ENCODE results near the gene ARPC1A.
"Not testable (repeated sequence)": the region's sequence is repeated elsewhere in the genome, so short reads cannot be mapped to it uniquely, and the experiment has no call there.

The ARPC1A gene

DNA sequence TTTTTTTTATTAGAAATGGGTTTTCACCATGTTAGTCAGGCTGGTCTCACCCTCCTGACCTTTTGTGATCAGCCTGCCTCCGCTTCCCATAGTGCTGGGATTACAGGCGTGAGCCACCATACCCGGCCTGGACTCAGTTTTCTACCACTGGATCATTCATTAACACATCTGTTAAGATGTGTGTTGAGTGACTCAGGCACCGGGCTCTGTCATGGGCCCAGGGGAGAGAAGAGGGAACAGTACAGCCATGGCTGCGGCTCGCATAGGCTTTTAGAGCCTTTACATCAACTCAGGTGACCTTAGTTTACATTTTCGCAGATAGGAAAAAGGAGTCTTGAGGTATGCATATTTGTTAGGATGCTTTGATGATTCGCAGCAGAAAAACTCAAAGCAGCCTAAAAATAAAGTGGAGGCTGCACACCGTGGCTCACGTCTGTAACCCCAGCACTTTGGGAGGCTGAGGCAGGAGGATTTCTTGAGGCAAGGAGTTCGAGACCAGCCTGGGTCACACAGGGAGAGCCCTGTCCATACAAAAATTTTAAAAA is 45.8 kb downstream of the ARPC1A start:
- no peak for DNase-seq

GRCh38 chr7:99372275-99373090 is 46.8 kb downstream of the ARPC1A start:
- DNase-seq: no peak

- DNase-seq: no peak
Observed at GRCh38 chr7:99373091-99374066, 47.7 kb downstream of the ARPC1A start.

- peak; percentile 78 for DNase-seq
Observed at GRCh38 chr7:99374111-99375064, 48.7 kb downstream of the ARPC1A start, which contains the start of gene ARPC1B. Gene ARPC1B (plus strand): TSS chr7:99374730. CDS start chr7:99385715, 10,985 bp downstream.

DNA sequence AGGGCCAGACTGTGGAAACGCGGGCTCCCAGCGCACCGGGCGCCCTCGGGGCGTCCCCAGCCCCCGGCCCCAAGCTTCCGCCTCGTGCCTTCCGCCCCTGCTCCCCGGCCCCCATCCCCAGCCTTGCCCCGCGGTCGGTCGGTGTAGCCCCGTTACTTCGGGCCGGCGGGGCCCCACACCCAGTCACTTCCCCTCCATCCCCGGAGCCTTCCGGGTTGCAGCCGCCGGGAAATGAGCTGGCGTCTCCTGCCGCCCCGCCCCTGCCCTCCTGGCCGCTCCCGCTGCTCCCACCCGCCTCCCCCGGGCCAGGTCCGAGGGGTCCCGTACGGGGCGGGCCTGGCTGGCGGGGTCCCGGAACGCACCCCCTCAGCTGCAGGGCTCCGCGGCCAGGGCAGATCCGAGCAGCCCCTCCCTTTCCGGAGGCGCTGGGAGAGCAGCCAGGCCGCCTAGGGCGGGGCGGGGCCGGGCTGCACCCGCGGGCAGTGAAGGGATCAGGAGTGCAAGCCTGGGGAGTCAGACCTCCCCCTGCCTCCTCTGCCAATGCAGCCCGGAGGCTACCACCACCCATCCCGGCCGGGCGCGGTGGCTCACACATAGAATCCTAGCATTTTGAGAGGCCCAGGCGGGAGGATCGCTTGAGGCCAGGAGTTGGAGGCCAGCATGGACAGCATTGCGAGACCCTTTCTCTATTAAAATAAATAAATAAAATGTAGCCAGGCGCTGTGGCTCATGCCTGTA is 49.5 kb downstream of the ARPC1A start:
- peak; percentile 64 for DNase-seq

- peak; percentile 86 for DNase-seq
Observed at GRCh38 chr7:99379043-99379577, 53.4 kb downstream of the ARPC1A start.

DNA sequence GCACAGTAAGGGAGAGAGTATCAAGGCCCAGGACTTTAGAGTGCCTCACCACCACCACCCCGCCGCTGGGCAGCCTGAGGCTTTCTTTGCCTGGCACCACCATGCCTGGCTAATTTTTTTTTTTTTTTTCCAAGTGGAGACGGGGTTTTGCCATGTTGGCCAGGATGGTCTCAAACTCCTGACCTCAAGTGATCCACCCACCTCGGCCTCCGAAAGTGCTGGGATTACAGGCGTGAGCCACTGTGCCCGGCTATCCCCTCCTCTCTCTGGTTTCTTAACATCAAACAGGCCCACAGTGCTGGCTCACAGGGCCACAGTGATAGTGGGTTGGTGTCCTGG is 54.0 kb downstream of the ARPC1A start:
- DNase-seq: not testable (repeated sequence)

DNA sequence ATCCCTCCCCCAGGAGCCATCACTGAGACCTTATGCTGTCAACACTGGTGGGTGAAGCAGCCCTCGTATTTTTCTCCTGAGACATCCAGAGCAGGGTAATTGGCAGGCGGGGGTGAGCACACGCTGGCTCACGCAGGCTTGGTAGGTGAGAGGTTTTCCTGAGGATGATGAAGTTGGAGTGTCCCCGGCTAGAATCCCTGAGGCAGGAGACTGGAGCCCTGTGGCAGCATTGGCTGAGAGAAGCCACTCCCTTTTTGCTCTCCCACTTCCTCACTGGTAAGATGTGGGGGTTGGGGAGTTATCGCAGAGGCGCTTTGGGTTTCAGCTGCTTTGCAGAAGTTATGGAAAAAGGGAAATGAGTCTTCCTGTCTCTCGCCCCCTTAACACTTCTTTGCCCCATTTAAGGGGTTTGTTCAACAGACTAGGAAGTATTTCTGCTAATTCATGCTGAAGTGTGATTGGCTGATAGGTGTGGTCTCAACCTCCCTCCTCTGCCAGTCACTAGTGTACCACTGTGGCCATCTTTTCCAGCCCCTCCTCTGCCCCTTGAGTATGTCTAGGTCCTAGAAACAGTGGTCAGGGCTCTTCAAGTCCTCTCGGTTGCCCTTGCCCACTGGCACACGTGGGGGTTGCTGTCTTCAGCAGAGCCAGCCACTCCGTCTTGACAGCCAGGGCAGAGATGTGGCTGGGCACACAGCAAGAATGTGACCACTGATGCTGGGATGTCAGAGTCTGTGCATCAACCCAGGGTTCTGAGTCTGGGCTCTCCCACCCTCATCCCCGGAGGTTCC is 54.5 kb downstream of the ARPC1A start:
- DNase-seq: peak; percentile 62

GRCh38 chr7:99380823-99381663 is 55.3 kb downstream of the ARPC1A start:
- DNase-seq: peak; percentile 96

GRCh38 chr7:99381664-99382075 is 56.0 kb downstream of the ARPC1A start:
- no peak for DNase-seq

DNA sequence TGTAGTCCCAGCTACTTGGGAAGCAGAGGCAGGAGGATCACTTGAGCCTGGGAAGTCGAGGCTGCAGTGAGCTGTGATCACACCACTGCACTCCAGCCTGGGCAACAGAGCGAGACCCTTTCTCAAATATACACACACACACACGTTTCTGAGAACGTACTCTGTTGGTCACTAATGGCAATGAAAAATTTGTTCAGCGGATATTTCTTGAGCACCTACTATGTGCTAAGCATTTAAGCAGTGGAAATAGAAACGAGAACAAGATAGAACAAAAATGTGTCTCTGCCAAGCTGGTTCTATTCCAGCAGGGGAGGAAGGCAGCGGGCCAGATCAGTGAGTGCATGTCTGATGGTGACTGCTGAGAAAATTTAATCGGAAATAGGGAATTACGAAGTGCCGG is 57.5 kb downstream of the ARPC1A start:
- DNase-seq: no peak

DNA sequence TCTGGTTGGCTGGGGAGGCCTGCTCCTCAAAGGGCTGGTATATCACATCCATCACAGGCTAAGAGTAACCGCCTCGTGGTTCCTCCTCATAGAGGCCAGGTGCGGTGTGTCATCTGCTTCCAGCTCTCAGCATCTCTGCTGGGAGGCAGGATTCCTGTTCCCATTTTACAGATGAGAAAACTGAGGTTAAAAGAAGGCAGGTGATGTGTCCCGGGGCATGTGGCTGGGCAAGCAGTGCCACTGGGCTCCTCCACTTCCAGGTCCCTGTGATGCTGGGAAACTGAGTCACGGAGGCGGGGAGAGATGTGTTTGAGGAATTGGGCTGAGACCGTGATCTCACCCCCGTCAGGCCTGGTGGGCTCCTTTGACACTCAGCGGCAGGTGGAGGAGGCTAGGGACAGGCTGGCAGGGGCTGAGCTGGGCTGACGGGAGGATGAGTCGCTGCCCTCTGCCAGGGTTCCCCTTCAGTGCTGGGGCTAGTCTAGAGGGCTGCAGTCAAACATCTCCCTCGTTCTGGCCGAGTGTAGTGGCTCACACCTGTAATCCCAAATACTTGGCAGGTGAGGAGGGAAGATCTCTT is 58.2 kb downstream of the ARPC1A start:
- DNase-seq: no peak

DNA sequence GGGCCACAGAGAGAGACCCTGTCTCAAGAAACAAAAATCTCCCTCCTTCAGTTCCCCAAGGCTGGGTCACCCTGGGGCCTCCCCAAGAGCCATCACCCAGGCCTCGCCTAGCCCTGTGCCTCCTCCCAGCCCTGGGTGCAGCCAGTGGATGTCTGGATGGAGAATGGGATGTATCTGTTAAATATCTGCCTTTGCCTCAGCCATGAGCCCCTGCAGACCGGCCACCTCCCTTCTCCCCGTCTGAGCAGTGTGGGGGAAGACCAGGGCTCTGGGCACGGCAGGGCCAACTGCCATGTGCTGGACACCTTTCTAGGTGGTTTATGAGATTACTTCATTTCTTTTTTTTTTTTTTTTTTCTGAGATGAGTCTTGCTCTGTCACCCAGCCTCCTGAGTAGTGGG is 58.8 kb downstream of the ARPC1A start:
- no peak for DNase-seq

DNA sequence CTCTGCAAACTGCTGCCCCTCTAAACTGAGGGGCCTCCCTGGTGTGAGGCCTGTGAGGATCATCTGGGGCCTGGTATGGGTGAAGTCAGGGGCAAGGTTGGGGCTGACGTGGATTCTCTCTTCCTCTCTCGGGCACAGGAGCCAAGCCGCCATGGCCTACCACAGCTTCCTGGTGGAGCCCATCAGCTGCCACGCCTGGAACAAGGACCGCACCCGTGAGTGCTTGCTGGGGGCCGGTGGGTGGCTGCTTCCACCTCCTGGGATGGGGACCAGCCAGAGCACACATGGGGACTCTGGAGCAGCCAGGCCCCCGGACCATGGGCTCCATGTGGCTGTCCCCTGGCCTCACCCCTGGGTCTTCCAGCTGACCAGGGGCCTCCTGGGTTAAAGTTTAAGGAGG is 59.9 kb downstream of the ARPC1A start:
- no peak for DNase-seq

DNA sequence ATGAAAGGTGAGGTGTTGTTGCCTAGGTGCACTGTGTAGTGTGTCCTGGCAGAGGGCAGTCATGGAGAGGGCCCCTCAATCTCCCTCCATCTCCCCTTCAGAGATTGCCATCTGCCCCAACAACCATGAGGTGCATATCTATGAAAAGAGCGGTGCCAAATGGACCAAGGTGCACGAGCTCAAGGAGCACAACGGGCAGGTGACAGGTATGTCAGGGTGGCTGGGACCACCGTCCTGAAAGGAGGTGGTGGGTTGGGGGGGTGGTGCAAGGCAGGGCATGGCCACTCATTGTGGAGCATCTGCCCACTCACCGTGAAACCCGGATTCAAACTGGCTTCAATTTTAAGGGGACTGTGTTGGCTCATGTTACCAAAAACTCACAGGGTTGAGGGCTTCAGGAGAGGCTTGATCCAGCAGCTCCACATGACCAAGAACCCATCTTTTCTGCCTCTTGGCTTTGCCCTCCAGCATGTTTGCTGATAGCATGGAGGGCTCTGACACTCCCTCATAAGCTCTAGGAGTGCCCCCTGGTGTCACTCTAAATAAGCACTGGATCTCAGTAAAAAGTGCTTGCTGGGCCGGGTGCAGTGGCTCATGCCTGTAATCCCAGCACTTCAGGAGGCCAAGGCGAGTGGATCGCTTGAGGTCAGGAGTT is 61.0 kb downstream of the ARPC1A start:
- DNase-seq: peak; percentile 52

DNA sequence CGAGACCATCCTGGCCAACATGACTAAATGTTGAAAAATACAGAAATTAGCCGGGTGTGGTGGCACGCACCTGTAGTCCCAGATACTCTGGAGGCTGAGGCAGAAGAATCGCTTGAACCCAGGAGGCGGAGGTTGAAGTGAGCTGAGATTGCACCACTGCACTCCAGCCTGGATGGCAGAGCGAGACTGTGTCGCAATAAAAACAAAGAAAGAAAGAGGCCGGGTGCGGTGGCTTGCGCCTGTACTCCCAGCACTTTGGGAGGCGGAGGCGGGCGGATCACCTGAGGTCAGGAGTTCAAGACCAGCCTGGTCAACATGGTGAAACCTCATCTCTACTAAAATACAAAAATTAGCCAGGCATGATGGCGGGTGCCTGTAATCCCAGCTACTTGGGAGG is 61.5 kb downstream of the ARPC1A start:
- DNase-seq: not testable (repeated sequence)

DNA sequence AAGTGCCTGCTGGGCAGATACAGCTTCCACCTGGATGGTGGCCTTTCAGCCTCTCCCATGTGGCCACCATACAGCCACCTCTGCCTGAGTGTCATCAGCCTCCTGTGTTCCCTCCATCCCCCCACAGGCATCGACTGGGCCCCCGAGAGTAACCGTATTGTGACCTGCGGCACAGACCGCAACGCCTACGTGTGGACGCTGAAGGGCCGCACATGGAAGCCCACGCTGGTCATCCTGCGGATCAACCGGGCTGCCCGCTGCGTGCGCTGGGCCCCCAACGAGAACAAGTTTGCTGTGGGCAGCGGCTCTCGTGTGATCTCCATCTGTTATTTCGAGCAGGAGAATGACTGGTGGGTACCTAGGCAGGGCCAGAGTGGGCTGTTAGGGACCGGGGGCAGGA is 62.2 kb downstream of the ARPC1A start:
- no peak for DNase-seq

GRCh38 chr7:99389772-99390171 is 64.1 kb downstream of the ARPC1A start:
- DNase-seq: no peak

Measured in CD4-positive, alpha-beta T cell treated with Interleukin-4 for 4 hours (primary cell).